SKM-1 treated with dmso at 0.1 percent for 144 hours (cell line): ENCODE measurements around the gene CDYL.

ENCODE experiments used
- DNase-seq: peaks from one replicate; lab custom pipeline; 2025; ENCODE audit not compliant: unreplicated experiment; lab: John Stamatoyannopoulos, UW

Gene CDYL

GRCh38 chr6:4873928-4874327, 97.7 kb downstream of the CDYL start:
- no peak for DNase-seq

DNA sequence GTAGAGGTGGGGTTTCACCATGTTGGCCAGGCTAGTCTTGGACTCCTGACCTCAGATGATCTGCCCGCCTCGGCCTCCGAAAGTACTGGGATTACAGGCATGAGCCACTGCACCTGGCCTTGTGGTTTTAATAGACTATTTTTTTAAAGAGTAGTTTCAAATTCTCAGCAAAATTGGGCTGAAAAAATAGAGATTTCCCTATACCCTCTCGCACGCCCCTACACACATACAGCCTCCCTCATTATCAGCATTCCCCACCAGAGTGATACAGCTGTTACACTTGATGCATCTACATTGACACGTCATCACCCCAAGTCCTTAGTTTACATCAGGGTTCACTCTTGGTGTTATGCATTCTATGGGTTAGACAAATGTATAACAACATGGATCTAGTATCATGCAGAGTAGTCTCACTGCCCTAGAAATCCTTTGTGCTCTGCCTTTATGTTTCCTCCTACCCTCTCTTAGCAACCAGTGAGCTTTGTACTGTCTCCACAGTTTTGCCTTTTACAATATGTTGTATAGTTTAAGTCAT, 103.6 kb downstream of the CDYL start:
- DNase-seq, result no peak

DNA sequence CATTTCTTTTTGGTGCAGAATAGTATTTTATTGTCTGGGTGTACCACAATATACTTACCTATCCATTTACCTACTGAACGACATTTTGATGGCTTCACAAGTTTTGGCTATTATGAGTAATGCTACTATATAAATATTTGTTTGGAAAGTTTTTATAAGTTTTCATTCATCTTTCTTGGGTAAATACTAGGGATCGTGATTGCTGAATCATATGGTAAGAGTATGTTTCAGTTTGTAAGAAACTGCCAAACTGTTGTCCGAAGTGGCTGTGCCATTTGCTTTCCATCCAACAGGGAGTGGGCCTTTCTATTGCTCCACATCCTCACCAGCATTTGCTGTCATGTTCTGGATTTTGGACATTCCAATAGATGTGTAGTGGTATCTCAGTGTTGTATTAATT, 104.2 kb downstream of the CDYL start:
- DNase-seq, result no peak

- no peak for DNase-seq
Observed at GRCh38 chr6:4883298-4883697, 107.1 kb downstream of the CDYL start.

DNA sequence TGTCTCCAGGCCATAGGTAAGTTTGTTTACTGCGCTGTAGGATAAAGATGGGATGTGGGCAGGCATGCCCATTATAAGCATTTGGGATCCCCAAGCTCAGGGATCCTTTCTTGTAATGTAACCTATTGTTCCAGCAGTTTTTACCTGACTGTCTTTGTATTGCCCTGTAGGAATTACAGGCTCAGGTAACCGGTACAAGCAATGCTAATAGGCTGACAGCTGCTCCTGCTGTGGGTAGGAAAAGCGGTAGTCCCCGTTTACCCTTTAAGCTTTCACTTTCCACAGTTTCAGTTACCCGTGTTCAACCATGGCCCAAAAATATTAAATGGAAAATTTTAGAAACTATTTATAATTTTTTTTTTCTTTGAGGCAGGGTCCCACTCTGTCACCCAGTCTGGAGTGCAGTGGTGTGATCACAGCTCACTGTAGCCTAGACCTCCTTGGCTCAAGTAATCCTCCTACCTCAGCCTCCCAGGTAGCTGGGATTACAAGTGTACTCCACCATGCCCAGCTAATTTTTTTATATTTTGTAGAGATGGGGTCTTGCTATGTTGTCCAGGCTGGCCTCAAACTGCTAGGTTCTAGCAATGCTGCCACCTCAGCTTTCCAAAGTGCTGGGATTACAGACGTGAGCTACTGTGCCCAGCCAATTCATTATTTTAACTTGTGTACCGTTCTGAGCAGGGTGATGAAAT, 108.6 kb downstream of the CDYL start:
- no peak for DNase-seq

- no peak for DNase-seq
Observed at GRCh38 chr6:4885341-4885933, 109.2 kb downstream of the CDYL start.

DNA sequence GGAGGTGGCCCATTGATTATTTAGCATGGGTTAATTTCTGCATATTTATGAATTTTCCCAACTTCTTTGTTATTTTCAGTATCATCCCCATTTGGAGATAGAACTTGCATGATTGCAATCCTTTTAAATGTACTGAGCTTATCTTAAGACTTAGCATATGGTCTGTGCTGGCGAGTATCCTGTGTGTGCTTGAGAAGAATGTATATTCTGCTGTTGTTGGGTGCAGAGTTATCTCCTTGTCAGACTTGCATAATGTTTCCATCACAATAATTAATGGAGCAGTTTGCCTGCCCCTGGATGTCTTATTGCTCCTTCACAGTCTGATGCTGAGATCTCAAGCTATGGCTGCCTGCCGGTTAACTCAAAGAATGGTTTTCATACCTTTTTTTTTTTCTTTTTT, 112.6 kb downstream of the CDYL start:
- no peak for DNase-seq

DNA sequence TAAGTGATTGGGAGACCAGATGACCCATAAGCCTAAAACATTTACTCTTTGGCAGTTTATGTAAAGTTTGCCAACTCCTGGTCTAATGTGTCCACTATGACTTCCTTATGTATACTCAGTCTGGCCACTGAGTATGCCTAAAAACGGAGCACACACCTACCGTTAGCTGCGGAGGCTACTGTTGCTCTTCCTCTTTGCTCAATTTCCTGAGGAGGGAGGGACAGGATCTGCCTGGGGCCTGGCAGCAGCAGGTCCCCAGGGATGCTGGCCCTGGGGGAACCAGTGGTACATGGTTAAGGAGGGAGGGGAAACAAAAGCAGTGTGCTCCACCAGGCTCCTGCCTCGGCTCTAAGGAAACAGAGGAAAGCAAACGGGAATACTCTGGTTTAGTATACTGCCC, 113.5 kb downstream of the CDYL start:
- DNase-seq, result peak; percentile 90

- no peak for DNase-seq
Observed at GRCh38 chr6:4890191-4890590, 114.0 kb downstream of the CDYL start.

GRCh38 chr6:4890627-4891026, 114.4 kb downstream of the CDYL start:
- no peak for DNase-seq

GRCh38 chr6:4891141-4891540, 114.9 kb downstream of the CDYL start:
- no peak for DNase-seq

- DNase-seq, result no peak
Observed at GRCh38 chr6:4892785-4893485, 116.7 kb downstream of the CDYL start.

GRCh38 chr6:4894049-4894448, 117.8 kb downstream of the CDYL start:
- no peak for DNase-seq

GRCh38 chr6:4895971-4896370, 119.8 kb downstream of the CDYL start:
- no peak for DNase-seq

DNA sequence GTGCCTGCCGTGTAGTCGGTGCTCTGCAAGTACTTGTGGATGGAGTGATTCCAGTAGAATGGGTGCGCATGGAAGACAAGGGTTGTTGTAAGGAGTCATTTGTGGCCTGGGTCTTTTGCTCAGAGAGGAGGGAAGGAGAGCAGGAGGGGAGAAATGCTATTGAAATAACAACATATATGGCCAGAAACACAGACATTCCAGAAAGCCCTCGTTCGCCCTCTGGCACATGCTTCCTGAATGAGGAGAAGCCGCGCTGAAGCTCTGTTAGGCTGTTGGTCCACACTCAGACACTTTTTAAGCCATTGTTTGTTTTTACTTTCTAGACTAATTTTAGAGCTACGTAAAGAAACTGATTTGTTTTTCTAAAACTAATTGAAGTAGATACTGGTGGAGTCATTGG, 120.2 kb downstream of the CDYL start:
- no peak for DNase-seq

DNA sequence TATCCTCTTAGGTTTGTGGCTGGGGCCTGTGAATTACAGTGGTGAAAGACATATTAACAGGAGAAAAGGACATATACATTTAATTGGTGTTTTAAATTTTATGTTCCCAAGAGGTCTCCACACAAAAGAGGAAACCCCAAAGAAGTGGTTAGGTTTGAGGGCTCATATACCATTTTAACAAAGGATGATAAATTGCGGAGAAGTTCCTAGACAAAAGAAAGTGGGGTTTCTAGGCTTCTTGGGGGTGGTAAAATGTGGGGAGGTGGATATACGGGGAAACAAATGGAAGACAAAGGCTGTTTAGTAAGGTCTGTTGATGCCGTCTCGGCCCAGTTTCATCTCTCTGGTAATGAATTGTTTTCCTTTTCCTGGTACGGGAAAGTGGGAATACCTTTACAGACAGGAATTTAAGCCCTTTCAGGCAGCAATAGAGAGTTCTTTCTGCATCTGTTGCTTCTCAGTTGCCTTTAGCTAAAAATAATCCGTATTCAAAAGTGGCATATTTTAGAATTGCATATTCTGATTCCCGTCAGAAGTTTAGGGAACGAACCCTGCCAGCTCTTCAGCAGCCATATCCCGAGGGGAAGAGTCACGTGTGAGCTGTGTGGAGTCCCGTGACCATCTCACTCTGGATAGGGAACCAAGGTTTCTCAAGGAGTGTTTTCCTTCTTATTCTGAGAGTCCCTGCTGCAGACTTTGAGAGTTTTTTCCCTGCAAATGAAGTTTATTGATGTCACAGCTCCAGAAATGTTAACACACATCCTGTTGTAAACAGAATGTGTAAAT, 123.2 kb downstream of the CDYL start:
- no peak for DNase-seq

GRCh38 chr6:4901386-4902061, 125.3 kb downstream of the CDYL start:
- DNase-seq, result peak; percentile 10

DNA sequence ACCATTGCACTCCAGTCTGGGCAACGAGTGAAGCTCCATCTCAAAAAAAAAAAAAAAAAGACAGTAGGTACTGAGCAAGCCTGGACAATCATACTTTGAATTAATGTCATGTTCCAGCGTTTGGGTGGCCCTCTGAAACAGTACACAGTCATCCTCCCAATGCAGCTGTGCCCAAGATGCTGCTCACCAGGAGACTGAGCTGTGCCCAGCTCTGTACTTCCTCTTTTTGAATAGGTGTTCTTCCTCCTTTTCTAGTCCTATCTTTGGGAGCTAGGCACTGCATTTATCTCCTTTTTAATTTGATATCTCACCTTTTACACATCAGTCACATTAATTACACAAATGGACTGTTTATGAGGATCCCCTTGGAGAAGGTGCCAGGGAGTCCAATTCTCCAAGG, 126.2 kb downstream of the CDYL start:
- peak; percentile 53 for DNase-seq

DNA sequence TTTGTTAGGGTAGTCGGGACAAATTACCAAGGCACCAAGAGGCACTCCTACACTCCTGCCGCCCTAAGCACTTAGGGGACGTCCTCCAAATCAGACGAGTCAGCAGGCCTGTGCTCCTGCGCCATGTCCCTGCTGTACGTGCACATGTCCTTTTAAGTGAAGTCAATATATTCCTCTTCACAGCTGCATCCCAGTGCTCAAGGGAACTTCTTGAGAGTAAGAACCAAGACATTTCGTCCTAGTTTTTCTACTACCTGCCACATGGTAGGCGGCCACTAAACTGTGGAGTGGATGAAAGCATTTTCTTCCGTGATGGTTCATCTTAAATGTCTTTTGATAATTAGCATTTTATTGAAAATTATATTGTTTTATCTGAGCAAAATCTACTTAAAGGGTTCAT, 126.9 kb downstream of the CDYL start:
- DNase-seq, result no peak

DNA sequence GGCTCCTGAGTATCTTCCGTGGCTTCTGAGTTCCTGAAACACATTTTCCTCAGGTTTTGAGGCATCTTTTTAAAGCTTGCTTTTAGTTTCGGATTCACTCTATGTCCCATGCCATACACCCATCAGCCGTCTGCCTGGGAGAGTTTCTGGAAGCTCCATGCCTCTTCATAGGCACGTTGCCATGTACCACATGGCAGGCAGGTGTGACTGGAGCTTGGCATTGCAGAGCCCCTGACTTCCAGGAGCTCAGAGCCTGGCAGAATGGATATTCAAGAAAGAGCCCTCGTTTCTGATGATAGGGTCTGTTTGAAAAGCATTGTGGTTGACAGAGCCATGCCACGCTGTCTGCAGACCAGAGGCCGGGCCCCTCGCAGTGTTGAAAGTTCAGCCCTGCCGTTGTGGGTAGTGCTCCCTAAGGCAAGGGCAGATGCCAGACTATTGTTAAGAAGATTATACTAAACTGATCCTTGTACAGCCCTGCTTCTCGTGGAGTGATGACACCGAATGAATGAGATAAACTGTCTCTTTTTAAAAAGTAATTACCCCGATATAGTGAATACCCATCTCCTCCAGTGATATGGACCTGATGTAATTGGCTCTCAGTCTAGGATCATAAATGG, 127.7 kb downstream of the CDYL start:
- DNase-seq, result no peak
